Measurements from ENCODE around the gene RYR1.
A peak's percentile ranks its signal among the peaks of the same experiment; 100 is the strongest.
"Not testable (repeated sequence)": the region's sequence is repeated elsewhere in the genome, so short reads cannot be mapped to it uniquely, and the experiment has no call there.

RYR1 gene

DNA sequence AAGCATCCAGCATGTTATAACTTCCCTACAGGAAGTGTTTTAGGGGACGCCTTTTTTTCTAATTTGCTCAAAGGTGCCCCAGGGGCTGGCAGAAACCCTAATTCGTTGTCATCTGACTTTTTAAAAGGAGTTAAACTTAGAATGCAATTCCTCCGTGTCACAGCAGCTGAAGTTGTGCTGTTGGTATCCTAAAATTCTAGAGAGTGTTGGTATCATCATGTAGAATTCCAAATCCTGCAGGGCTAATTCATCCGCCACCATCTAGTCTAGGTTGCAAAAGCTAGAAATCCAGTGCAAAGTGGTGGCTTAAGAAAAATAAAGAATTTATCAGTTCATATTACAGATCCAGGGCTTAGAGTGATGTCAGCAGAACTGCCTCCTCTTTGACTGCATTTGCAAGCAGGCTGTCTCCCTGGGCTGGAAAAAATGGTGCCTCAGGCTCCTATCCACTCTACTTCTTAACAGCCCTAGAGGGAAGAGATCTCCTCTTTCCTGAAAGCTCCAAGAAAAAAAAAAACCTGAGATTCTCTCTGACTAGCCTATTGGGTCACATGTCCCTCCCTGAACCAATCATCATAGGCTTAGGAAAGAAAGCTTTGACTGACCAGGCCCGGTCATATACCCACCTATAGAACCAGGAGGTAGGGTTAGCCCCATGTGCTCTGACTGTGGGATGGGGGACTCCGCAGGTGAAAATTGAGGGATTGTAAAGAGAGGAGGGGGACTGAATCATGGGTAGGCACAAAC, 111.3 kb downstream of the RYR1 start:
- DNase-seq, result peak in 1 of 2 experiments; percentile 90

DNA sequence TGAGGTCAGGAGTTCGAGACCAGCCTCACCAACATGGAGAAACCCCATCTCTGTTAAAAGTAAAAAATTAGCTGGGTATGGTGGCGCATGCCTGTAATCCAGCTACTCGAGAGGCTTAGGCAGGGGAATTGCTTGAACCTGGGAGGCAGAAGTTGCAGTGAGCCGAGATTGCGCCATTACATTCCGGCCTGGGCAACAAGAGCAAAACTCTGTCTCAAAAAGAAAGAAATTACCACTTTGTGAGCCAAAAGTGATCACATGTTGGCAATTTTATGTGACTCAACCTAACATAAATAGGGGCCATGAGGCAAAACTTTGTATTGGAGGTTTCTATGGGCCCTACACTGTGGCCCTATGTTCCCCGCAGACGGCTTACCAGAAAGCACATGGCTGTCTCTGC, 112.1 kb downstream of the RYR1 start:
- no peak for DNase-seq

DNA sequence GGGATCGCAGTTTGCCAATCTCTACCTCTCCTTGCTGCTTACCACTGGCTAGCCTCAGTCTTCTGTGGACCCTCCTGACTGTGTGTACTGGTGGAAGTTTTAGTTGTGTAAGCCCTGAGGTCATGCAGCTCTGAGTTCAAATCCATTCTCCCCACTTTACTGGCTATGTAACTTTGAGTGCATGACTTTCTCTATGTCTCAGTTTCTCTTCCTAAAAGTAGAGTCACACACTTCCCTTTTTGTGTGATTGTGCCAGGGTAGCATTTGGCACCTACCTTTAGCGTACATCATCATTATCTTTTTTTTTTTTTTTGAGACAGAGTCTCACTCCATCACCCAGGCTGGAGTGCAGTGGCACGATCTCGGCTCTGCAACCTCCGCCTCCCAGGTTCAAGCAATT, 113.9 kb downstream of the RYR1 start:
- no peak for DNase-seq

DNA sequence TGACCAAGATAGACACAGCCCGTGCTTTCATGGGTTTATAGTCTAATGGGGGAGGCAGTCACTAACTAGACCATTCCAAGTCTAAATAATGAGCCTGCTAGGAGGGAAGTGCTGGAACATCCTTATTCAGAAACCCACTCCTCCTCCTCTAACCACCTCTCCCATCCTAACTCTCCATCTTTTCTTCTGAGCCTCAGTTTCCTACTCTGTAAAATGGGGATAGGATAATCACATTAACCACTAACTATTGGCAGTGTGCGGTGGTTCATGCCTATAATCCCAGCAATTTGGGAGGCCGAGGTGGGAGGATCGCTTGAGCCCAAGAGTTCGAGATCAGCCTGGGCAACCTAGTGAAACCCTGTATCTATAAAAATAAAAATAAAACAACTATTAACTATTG, 115.6 kb downstream of the RYR1 start:
- no peak for DNase-seq

DNA sequence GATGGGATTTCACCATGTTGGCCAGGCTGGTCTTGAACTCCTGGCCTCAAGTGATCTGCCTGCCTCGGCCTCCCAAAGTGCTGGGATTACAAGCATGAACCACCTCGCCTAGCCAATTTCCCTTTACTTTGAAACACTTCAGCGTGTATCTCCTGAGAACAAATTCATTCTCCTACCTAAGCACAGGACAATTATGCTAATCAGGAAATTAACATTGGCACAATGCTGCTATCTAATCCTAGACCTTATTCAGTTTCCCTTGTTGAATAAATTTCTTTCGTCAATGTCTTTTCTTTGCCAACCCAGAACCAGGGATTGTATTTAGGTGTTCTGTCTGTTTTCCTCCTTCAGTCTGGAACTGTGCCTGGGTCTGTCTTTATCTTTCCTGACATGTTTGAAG, 116.5 kb downstream of the RYR1 start:
- no peak for DNase-seq

DNA sequence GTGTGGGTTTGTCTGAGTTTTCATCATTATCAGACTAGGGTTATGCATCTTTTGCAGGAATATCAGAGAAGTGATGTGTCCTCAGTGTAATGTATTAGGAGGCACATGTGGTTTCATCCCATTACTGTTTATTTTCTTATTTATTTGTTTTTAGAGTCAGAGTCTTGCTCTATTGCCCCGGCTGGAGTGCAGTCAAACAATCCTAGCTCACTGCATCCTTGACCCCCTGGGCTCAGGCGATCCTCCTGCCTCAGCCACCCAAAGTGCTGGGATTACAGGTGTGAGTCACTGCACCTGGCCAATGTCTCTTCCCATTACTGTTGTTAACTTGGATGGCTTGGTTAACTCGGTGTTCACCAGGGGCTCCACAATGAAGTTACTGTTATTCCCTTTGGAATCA, 116.9 kb downstream of the RYR1 start:
- no peak for DNase-seq

DNA sequence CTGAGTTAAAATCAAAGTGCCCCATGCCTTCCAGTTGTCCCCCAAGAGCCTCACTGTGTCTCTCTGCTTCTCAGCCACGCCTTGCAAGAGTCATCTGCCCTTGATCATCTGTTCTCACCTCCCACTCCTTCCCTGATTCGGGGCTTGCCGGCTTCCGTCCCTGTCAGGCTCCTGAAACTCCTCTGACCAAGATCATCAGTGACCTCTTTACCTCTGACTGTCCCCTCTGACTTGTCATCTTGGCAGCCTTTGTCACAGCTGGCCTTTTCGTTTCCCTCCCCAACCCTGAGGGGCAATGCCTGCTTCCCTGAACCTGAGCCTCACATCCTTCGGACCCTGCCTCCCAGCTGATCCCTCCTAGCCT, 117.9 kb downstream of the RYR1 start:
- DNase-seq, result no peak

DNA sequence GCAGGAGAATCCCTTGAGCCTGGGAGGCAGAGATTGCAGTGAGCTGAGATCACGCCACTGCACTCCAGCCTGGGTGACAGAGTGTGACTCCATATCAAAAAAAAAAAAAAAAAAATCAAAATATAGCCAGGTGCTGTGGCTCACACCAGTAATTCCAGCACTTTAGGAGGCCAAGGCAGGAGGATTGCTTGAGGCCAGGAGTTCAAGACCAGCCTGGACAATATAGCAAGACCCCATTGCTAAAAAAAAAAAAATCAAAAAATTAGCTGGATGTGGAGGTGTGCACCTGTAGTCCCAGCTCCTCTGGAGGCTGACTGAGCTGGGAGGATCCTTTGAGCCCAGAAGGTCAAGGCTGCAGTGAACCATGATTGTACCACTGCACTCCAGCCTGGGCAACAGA, 119.7 kb downstream of the RYR1 start:
- not testable (repeated sequence) for DNase-seq

DNA sequence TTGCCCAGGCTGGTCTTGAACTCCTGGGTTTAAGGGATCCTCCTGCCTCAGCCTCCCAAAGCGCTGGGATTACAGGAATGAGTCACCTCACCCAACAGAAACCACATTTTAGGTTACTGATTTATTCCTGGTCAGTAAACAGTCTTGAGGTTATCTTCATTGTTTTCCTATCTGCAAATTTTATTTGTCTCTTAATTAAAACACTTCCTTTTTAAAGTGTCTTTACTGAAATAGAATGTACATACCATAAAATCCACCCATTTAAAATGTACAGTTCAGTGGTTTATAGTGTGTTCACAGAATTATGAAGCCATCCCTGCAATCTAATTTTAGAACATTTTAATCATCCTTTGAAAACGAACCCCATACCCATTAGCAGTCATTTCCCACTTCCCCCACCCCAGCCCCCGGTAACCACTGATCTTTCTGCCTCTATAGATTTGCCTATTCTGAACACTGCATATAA, 121.2 kb downstream of the RYR1 start:
- no peak for DNase-seq

DNA sequence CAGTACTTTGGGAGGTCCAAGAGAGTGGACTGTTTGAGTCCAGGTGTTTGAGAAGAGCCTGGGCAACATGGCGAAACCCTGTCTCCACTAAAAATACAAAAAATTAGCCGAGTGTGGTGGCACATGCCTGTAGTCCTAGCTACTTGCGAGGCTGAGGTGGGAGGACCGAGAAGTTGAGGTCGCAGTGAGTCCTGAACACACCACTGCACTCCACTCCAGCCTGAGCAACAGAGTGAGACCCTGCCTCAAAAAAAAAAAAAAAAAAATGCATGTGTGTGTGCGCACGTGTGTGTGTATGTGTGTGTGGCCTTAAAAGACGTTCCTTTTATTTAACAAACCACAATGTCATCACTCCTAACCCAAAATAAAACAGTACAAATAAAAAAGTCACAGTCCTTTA, 121.7 kb downstream of the RYR1 start:
- no peak for DNase-seq

DNA sequence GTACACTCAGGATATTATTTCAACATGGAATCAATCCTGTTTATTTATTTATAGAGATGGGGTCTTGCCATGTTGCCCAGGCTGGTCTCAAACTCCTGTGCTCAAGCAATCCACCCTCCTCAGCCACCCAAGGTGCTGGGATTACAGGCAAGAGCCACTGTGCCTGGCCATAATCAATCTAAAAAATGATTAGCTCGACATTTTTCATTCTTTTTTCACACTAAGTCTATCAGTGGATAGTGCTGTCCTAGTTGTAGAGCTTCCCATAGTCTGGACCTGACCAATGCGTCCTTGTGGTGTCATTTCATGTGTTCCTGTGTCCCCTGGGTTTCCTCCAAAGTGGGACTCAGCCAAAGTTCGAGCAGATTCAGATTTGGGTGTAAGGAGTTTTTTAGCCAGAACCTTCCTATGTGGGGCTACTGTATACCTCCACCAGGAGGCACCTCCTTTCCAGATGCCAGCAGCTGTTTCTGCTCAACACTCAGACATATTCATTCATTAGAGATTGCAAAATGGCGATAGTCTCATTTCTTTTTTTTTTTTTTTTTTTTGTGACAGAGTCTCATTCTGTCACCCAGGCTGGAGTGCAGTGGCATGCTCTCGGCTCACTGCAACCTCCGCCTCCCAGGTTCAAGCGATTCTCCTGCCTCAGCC, 123.2 kb downstream of the RYR1 start:
- DNase-seq, result peak in 1 of 2 experiments; percentile 3

DNA sequence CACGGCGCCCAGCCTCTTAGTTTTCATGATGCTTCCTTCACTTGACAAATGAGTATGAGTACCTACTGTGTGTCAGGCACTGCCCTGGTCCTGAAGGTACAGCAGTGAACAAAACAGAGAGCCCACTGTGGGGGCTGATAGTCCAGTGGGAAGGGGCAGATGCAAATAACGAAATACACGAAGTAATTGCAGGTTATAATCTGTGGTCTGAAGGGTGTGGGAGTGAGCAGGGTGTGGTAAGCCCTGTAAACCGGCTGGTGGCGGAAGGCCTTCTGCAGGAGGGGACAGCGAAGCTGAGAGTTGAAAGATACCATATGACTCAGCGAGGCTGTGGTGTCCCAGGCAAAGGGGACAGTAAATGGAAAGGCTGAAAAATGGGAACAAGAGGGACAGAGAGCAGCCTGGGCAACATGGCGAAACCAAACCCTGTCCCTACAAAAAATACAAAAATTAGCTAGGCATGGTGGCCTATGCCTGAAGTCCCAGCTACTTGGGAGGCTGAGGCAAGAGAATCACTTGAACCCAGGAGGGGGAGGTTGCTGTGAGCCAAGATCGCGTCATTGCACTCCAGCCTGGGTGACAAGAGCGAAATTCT, 123.8 kb downstream of the RYR1 start:
- DNase-seq, result peak; percentile 3 to 9

DNA sequence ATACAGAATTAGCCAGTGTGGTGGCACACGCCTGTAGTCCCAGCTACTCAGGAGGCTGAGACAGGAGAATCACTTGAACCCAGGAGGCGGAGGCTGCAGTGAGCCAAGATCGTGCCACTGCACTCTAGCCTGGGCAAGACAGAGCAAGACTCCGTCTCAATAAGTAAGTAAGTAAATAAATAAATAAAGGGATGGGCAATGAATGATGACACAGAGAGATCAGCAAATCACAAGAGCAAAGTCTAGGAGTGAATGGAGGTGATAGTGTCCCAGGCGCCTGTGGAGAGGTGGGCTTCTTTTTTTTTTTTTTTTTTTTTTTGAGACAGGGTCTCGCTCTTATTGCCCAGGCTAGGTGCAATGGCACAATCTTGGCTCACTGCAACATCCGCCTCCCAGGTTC, 125.4 kb downstream of the RYR1 start:
- not testable (repeated sequence) for DNase-seq

DNA sequence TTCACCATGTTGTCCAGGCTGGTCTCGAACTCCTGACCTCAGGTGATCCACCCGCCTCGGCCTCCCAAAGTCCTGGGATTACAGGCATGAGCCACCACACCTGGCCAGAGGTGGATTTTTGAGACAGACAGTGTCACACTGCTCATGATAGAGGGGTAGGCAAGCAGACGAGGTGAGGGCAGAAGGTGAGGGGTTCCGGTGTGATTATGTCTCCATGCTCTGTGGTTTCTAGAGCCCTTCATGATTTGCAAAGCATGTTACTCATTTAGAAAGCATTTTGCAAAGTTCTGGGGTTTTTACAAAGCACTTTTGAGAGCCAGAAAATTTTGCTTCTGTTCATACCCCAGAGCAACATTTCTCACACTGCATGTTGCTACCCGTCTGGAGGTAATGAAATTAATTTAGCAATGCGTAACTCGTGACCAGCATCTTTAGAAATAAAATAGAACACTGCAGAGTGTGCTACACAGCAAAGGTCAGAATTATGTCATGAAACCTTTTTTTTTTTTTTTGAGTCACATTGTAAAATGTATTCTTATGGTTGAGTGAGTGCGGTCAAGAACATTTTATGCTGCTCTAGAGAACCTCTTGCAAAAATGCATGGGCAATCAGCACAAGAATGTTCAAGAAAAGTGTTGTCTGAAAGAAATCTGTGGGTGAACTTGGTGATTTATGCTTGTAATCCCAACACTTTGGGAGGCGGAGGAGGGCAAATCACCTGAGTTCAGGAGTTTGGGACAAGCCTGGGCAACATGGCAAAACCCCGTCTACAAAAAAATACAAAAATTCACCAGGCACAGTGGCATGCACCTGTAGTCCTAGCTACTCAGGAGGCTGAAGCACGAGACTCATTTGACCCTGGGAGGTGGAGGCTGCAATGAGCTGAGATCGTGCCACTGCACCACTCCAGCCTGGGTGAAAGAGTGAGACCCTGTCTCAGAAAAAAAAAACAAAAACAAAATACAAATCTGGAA, 126.2 kb downstream of the RYR1 start:
- DNase-seq, result no peak

DNA sequence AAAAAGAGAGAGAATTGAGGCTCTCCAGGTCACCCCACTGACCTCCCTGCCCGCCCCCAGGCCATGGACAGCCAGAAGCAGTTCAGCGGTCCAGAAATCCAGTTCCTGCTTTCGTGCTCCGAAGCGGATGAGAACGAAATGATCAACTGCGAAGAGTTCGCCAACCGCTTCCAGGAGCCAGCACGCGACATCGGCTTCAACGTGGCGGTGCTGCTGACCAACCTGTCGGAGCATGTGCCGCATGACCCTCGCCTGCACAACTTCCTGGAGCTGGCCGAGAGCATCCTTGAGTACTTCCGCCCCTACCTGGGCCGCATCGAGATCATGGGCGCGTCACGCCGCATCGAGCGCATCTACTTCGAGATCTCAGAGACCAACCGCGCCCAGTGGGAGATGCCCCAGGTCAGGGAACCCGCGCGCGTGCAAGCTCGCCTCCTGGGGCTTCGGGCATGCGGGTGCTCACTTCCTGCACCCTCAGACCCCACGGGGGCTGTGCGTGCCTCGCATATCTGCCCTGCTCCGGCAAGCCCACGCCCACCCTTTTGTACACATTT, 127.6 kb downstream of the RYR1 start:
- DNase-seq, result no peak

DNA sequence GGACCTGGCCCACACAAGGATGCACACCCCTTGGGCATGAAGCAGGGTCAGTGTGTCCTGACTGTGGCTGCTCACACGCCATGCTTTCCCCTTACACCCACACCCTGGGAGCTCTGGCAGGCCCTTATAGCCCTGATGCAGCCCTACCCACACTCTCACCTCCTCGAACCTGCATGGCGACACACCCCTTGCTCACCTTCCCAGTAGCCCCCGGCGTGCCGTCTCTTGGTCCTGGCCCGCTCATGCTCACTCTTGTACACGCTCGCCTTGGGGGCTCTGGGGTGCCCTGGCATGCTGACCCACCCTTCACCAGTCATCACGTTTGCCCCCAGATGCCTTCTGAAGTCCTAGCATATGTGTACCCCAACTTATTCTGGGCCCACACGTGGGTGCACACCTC, 128.2 kb downstream of the RYR1 start:
- DNase-seq, result no peak

DNA sequence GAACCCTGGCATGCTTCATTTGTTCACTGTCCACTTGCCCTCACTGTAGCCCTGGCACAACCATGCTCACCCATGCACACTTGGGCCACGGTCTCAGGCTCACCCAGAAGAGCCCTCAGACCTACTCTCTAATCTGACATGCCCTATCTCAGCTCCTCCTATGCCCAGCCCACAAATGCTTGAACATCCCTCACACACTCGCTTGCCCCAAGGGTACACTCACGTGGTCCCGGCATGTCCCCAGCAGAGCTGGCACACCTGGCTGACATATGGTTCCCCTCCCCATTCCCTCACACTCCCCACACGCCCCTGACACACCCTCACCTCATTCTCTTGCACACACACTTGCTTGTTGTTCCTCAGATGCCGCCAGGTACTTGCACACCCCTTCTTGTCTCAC, 128.6 kb downstream of the RYR1 start:
- DNase-seq, result no peak

DNA sequence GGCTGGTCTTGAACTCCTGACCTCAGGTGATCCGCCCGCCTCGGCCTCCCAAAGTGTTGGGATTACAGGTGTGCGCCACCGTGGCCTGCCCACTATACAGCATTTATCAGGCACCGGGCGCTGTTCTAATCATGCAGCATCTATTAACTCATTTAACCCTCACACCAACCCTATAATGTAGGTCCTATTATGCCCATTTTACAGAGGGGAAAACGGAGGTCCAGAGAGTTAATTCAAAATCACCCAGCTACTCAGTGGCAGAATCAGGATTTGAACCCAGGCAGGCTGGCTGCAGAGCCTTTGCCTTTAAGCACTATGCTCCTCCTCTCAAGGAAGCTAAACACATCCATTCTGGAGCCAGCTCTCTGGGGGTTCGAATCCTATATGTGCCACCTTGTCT, 130.0 kb downstream of the RYR1 start:
- DNase-seq, result no peak

DNA sequence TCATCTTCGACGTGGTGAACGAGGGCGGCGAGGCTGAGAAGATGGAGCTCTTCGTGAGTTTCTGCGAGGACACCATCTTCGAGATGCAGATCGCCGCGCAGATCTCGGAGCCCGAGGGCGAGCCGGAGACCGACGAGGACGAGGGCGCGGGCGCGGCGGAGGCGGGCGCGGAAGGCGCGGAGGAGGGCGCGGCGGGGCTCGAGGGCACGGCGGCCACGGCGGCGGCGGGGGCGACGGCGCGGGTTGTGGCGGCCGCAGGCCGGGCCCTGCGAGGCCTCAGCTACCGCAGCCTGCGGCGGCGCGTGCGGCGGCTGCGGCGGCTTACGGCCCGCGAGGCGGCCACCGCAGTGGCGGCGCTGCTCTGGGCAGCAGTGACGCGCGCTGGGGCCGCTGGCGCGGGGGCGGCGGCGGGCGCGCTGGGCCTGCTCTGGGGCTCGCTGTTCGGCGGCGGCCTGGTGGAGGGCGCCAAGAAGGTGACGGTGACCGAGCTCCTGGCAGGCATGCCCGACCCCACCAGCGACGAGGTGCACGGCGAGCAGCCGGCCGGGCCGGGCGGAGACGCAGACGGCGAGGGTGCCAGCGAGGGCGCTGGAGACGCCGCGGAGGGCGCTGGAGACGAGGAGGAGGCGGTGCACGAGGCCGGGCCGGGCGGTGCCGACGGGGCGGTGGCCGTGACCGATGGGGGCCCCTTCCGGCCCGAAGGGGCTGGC, 131.6 kb downstream of the RYR1 start:
- no peak for DNase-seq

DNA sequence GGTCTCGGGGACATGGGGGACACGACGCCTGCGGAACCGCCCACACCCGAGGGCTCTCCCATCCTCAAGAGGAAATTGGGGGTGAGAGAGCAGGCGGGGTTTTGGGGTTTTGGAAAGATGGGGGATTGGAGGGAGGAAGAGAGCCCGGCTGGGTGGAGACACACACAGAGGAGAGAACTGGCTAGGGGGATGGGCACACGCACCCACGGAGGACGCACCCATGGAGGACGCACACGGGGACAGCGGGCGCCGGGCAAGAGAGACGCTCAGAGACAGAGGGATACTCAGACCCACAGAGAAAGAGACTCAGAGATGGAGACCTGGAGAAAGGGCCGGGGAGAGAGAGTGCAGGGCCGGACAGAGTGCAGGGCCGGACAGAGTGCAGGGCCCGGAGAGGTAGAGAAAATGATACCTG, 132.2 kb downstream of the RYR1 start:
- no peak for DNase-seq

DNA sequence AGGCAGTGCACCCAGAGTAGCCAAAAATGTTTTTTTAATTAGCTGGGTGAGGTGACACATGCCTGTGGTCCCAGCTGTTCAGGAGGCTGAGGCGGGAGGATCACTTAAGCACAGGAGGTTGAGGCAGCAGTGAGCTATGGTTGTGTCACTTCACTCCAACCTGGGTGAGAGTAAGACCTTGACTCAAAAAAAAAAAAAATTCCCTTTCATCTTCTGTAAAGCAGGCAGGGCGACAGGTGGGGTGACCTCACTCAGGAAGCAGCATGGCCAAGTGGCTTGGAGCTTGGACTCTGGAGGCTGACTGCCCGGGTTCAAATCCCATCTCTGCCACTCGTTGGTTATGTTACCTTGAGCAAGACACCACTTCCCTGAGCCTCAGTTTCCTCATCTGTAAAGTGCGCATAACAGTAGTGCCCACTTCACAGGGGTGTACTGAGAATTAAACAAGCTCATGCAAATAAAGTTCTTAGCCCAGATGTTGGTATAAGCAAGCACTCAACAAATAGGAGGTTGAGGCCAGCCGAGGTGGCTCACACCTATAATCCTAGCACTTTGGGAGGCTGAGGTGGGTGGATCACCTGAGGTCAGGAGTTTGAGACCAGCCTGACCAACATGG, 136.0 kb downstream of the RYR1 start:
- DNase-seq, result no peak

DNA sequence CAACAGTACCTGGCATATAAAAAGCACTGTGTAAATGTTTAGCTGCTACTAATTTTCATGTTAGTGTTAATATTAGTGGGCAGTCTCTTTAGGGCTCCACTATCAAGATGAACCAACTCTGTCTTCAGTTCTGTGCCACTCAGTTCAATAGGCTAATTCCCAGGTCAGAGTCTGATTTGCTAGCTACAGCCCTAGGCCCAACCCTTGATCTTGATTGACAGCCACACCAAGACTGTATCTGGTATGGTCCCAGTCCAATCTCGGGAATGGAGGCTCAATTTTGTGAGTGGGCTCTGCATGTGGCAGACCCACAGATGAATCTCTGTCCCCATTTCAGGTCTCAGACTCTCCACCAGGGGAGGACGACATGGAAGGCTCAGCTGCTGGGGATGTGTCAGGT, 138.2 kb downstream of the RYR1 start:
- DNase-seq, result no peak

Measured in Kasumi-1 (cell line).